HG03460 (cell line): ENCODE data around the gene NPIPA5.
"Not testable (repeated sequence)": the region's sequence is repeated elsewhere in the genome, so short reads cannot be mapped to it uniquely, and the experiment has no call there.

Source experiments
- ATAC-seq: cut with Tn5 transposase; IDR thresholded peaks from one replicate; pipeline ENCODE4 v1.9.1; 2021; ENCODE audit not compliant: unreplicated experiment

NPIPA5 gene

GRCh38 chr16:15393025-15393424, 14.9 kb upstream of the NPIPA5 start:
- not testable (repeated sequence) for ATAC-seq

GRCh38 chr16:15389916-15390315, 11.8 kb upstream of the NPIPA5 start:
- ATAC-seq = not testable (repeated sequence)

- not testable (repeated sequence) for ATAC-seq
Observed at GRCh38 chr16:15388060-15388459, 10.0 kb upstream of the NPIPA5 start.

GRCh38 chr16:15382810-15383209, 4.7 kb upstream of the NPIPA5 start:
- ATAC-seq = not testable (repeated sequence)

GRCh38 chr16:15357495-15357894, 20.6 kb downstream of the NPIPA5 start:
- not testable (repeated sequence) for ATAC-seq

- ATAC-seq = not testable (repeated sequence)
Observed at GRCh38 chr16:15354846-15355245, 23.2 kb downstream of the NPIPA5 start.

GRCh38 chr16:15352852-15353251, 25.2 kb downstream of the NPIPA5 start:
- not testable (repeated sequence) for ATAC-seq

GRCh38 chr16:15351745-15352144, 26.3 kb downstream of the NPIPA5 start:
- not testable (repeated sequence) for ATAC-seq

GRCh38 chr16:15351251-15351650, 26.8 kb downstream of the NPIPA5 start:
- not testable (repeated sequence) for ATAC-seq

GRCh38 chr16:15348721-15349120, 29.4 kb downstream of the NPIPA5 start:
- ATAC-seq = not testable (repeated sequence)

- ATAC-seq = not testable (repeated sequence)
Observed at GRCh38 chr16:15342337-15342736, 35.8 kb downstream of the NPIPA5 start.

GRCh38 chr16:15338986-15339385, 39.1 kb downstream of the NPIPA5 start:
- not testable (repeated sequence) for ATAC-seq

GRCh38 chr16:15337974-15338605, 40.0 kb downstream of the NPIPA5 start:
- ATAC-seq = not testable (repeated sequence)

- not testable (repeated sequence) for ATAC-seq
Observed at GRCh38 chr16:15335609-15336008, 42.5 kb downstream of the NPIPA5 start.

- not testable (repeated sequence) for ATAC-seq
Observed at GRCh38 chr16:15333969-15334368, 44.1 kb downstream of the NPIPA5 start.

- ATAC-seq = not testable (repeated sequence)
Observed at GRCh38 chr16:15330978-15331377, 47.1 kb downstream of the NPIPA5 start.

- ATAC-seq = not testable (repeated sequence)
Observed at GRCh38 chr16:15324954-15325353, 53.1 kb downstream of the NPIPA5 start.

GRCh38 chr16:15323373-15323772, 54.7 kb downstream of the NPIPA5 start:
- ATAC-seq = not testable (repeated sequence)

GRCh38 chr16:15321221-15321620, 56.9 kb downstream of the NPIPA5 start:
- not testable (repeated sequence) for ATAC-seq

- not testable (repeated sequence) for ATAC-seq
Observed at GRCh38 chr16:15314562-15314961, 63.5 kb downstream of the NPIPA5 start.
